Measurements from ENCODE around the gene TIPIN. TPM values are rescaled to one million over a fixed set of nuclear protein-coding genes. Genes with fewer than 3 reads are reported as not detected.

Gene TIPIN
- polyA plus RNA-seq, 1 of the 3 experiments (the other 2 are of a cell fraction), result 5.7 TPM

GRCh38 chr15:66290007-66290406 lies 66.5 kb downstream of the TIPIN start:
- POLR2A ChIA-PET, result no interaction called here
- Histone ChIP-seq H3K27me3 (ENCODE audit: insufficient read depth) (no peaks in the 10 kb centered on the region), H3K4me1 (ENCODE audit: control insufficient read depth in 1 of 2, insufficient read depth in 2 of 2, low read depth in 1 of 2, low read length in 1 of 2) (peaks cover 20 to 21% of the 10 kb centered on the region in 2 experiments; a peak in 3 of 4 replicates), H3K79me2 (ENCODE audit: insufficient read depth) (no peaks in the 10 kb centered on the region; the same call in 1 of the 2 replicates), H3K27ac (ENCODE audit: low read depth in 2 of 2, low read length in 1 of 2) (no peak overlapping the region), H4K20me1 (ENCODE audit: insufficient read depth) (no peaks in the 10 kb centered on the region), H3K36me3 (replicated peaks in 1 of 2; ENCODE audit: control insufficient read depth in 1 of 2, insufficient read depth in 2 of 2, low read length in 1 of 2) (no peaks in the 10 kb centered on the region), H3K9ac (no peak overlapping the region), H3K9me2 (no peaks in the 10 kb centered on the region), H3K9me3 (no peaks in the 10 kb centered on the region), H3K4me3 (ENCODE audit: low read depth in 2 of 2, low read length in 1 of 2) (no peak overlapping the region), H2AFZ (ENCODE audit: low read depth) (no peak overlapping the region), H3K4me2 (no peak overlapping the region), H3F3A (replicated peaks; ENCODE audit: insufficient read depth) (peaks cover 20% of the 10 kb centered on the region)
- no peak for DNase-seq
- CTCF ChIA-PET, result interaction anchor here (0.7 to 1.3 kb wide), 3 partner anchors 12 to 208 kb away, joined by 3 read pairs; no protein-coding TSS in a partner anchor
- 100% methylated on average over 3 of the region's 3 CpGs for WGBS (ENCODE audit: low lambda C conversion rate)
- TF ChIP-seq TEAD4 (IDR thresholded peaks at IDR 0.05; ENCODE audit: borderline replicate concordance, insufficient read depth) (no peak), SIN3A (IDR thresholded peaks at IDR 0.05; ENCODE audit: borderline replicate concordance, low read depth, low read length) (no peak), GABPA (IDR thresholded peaks at IDR 0.05; ENCODE audit: low read depth) (no peak), POLR2AphosphoS5 (IDR thresholded peaks at IDR 0.05; ENCODE audit: low read depth, low read length) (no peak), NRF1 (IDR thresholded peaks at IDR 0.05; ENCODE audit: low read depth, low read length) (no peak), SMC3 (IDR thresholded peaks at IDR 0.05; ENCODE audit: low read depth, low read length) (no peak), REST (IDR thresholded peaks at IDR 0.05; ENCODE audit: low read depth, low read length) (no peak), FOSL2 (IDR thresholded peaks at IDR 0.05; ENCODE audit: borderline replicate concordance, low read depth) (no peak), RCOR1 (IDR thresholded peaks at IDR 0.05; ENCODE audit: low read length) (no peak), RFX5 (IDR thresholded peaks at IDR 0.05; ENCODE audit: low read length) (no peak), TAF1 (IDR thresholded peaks at IDR 0.05; ENCODE audit: borderline replicate concordance, low read depth, low read length) (no peak)

- H4K20me1 ChIP-seq (ENCODE audit: insufficient read depth), result no peaks in the 10 kb centered on the region
- no peaks in the 10 kb centered on the region for H3K9me2 ChIP-seq
- no peak overlapping the region for H3K4me2 ChIP-seq
- H3K4me3 ChIP-seq (ENCODE audit: low read depth in 2 of 2, low read length in 1 of 2), result no peak overlapping the region
- peak; percentile 49 for DNase-seq
- H3K27me3 ChIP-seq (ENCODE audit: insufficient read depth), result no peaks in the 10 kb centered on the region
- ChIA-PET CTCF (interaction anchor here (0.6 to 5.6 kb wide), 18 partner anchors 8 to 888 kb away, joined by 3 to 40 read pairs (median 4); no protein-coding TSS in a partner anchor), POLR2A (no interaction called here)
- H3K9ac ChIP-seq, result no peak overlapping the region
- H2AFZ ChIP-seq (ENCODE audit: low read depth), result no peak overlapping the region
- no peaks in the 10 kb centered on the region; the same call in 1 of the 2 replicates for H3K79me2 ChIP-seq (ENCODE audit: insufficient read depth)
- no peak for TF ChIP-seq POLR2AphosphoS5 (IDR thresholded peaks at IDR 0.05; ENCODE audit: low read depth, low read length)
- no peak for TF ChIP-seq RXRA (IDR thresholded peaks at IDR 0.05; ENCODE audit: borderline replicate concordance, low read depth)
- no peak for TF ChIP-seq TEAD4 (IDR thresholded peaks at IDR 0.05; ENCODE audit: borderline replicate concordance, insufficient read depth)
- peak; percentile 44; the same call in 1 of the 2 replicates for TF ChIP-seq MXI1 (IDR thresholded peaks at IDR 0.05; ENCODE audit: low read depth, low read length)
- no peak for TF ChIP-seq YY1 (IDR thresholded peaks at IDR 0.05; ENCODE audit: low read depth)
- TF ChIP-seq GABPA (IDR thresholded peaks at IDR 0.05; ENCODE audit: low read depth), result no peak
- no peak for TF ChIP-seq JUND (IDR thresholded peaks at IDR 0.05)
- TF ChIP-seq CHD2 (IDR thresholded peaks at IDR 0.05; ENCODE audit: low read length, partially characterized antibody), result no peak
- no peak for TF ChIP-seq USF2 (IDR thresholded peaks at IDR 0.05; ENCODE audit: borderline replicate concordance, low read depth, low read length)
- TF ChIP-seq TCF12 (IDR thresholded peaks at IDR 0.05), result no peak
- no peak for TF ChIP-seq RAD21 (IDR thresholded peaks at IDR 0.05; ENCODE audit: low read length)
- TF ChIP-seq IRF3 (IDR thresholded peaks at IDR 0.05; ENCODE audit: low read depth, low read length), result no peak
- no peak for TF ChIP-seq NFIC (IDR thresholded peaks at IDR 0.05; ENCODE audit: borderline replicate concordance)
- no peak for TF ChIP-seq NRF1 (IDR thresholded peaks at IDR 0.05; ENCODE audit: low read depth, low read length)
- peak in 1 of 2 experiments; percentile 19; a peak in 1 of 4 replicates for TF ChIP-seq EP300 (IDR thresholded peaks at IDR 0.05; ENCODE audit: borderline replicate concordance in 1 of 2, low read depth in 1 of 2, low read length in 1 of 2)
- TF ChIP-seq ELF1 (IDR thresholded peaks at IDR 0.05), result no peak
- TF ChIP-seq RCOR1 (IDR thresholded peaks at IDR 0.05; ENCODE audit: low read length), result peak; percentile 66; the same call in 1 of the 2 replicates
- WGBS (ENCODE audit: low lambda C conversion rate), result 61% methylated on average over 6 of the region's 6 CpGs
- H3F3A ChIP-seq (replicated peaks; ENCODE audit: insufficient read depth), result peaks cover 8% of the 10 kb centered on the region
- peaks cover 17% of the 10 kb centered on the region in 2 experiments; a peak in 3 of 4 replicates for H3K4me1 ChIP-seq (ENCODE audit: control insufficient read depth in 1 of 2, insufficient read depth in 2 of 2, low read depth in 1 of 2, low read length in 1 of 2)
- H3K36me3 ChIP-seq (replicated peaks in 1 of 2; ENCODE audit: control insufficient read depth in 1 of 2, insufficient read depth in 2 of 2, low read length in 1 of 2), result no peaks in the 10 kb centered on the region
- no peaks in the 10 kb centered on the region for H3K9me3 ChIP-seq
- H3K27ac ChIP-seq (ENCODE audit: low read depth in 2 of 2, low read length in 1 of 2), result no peak overlapping the region
Measured at GRCh38 chr15:66288551-66289185, 67.8 kb downstream of the TIPIN start.
